Endothelial cell of umbilical vein (primary cell): ENCODE results near the gene ITGA6. TPM values are rescaled to one million over a fixed set of nuclear protein-coding genes. Genes with fewer than 3 reads are reported as not detected.
A peak's percentile ranks its signal among the peaks of the same experiment; 100 is the strongest.

Experiments
- BruUV-seq: library from RNA; stranded (reverse); fragments of 400-500 nt; replicated peaks from 2 replicates; lab custom pipeline; 2021; lab: Mats Ljungman, UMichigan
- CTCF ChIA-PET: fragments of 300-600, 350-600 bp; sonication (Branson Sonifier 250); formaldehyde crosslinking; loops from one replicate; lab custom pipeline; 2021; ENCODE audit warnings: antibody characterized with exemption, inconsistent platforms; lab: Charles Lee
- POLR2A ChIA-PET: fragments of 300-600, 350-600 bp; sonication (Branson Sonifier 250); formaldehyde crosslinking; loops from one replicate; lab custom pipeline; 2021; ENCODE audit warnings: antibody characterized with exemption, inconsistent platforms; lab: Charles Lee
- DNase-seq: peaks from one replicate; pipeline ENCODE4 v3.0.0-alpha.2; 2011; ENCODE audit warnings: low read depth, low spot score
- FAIRE-seq: peaks from 2 replicates; lab custom pipeline; 2011; peaks lifted over from hg19 to GRCh38; lab: Jason Lieb, UNC
- H2AFZ ChIP-seq: 2 replicates; pipeline ENCODE4 v1.6.0; 2012; ENCODE audit warnings: low read depth, low read length, control low read depth, inconsistent platforms
- H3K27ac ChIP-seq: 2 replicates; pipeline ENCODE4 v1.5.1; 2011; ENCODE audit warnings: low read depth, mild to moderate bottlenecking, control low read depth, low read length, moderate library complexity; ENCODE audit not compliant: insufficient read depth
- H3K27me3 ChIP-seq, 2 experiments: 2 replicates each; pipeline versions ENCODE4 v1.6.0 to v1.6.1; 2011; ENCODE audit warnings: low read length in 2 of 2, mixed read lengths in 1 of 2; ENCODE audit not compliant: control insufficient read depth in 2 of 2, insufficient read depth in 2 of 2
- H3K36me3 ChIP-seq, 2 experiments: 2 replicates in 1 of 2; 3 replicates in 1 of 2; pipeline ENCODE4 v1.5.1; 2011; ENCODE audit warnings: low read length in 2 of 2, mild to moderate bottlenecking in 1 of 2, moderate library complexity in 1 of 2; ENCODE audit not compliant: control insufficient read depth in 2 of 2, insufficient read depth in 2 of 2; ENCODE audit errors: extremely low read depth in 1 of 2
- H3K4me1 ChIP-seq: 3 replicates; pipeline ENCODE4 v1.5.1; 2011; ENCODE audit warnings: mild to moderate bottlenecking, low read length; ENCODE audit not compliant: control insufficient read depth, insufficient read depth; ENCODE audit errors: extremely low read depth
- H3K4me2 ChIP-seq: 2 replicates; pipeline ENCODE4 v1.6.1; 2011; ENCODE audit warnings: low read length, control low read depth, mixed read lengths; ENCODE audit not compliant: insufficient read depth
- H3K4me3 ChIP-seq, 3 experiments: fragments of 200-600 bp in 1 of 3; sonication (generic), shearing (Covaris generic) in 1 of 3; replicated peaks in 1 of 3; 2 replicates each; pipeline ENCODE4 v1.5.1; 2011 to 2016; ENCODE audit warnings: control low read depth in 3 of 3, low read length in 3 of 3, mild to moderate bottlenecking in 2 of 3, inconsistent platforms in 1 of 3, low read depth in 1 of 3, moderate library complexity in 1 of 3; ENCODE audit not compliant: insufficient read depth in 1 of 3
- H3K79me2 ChIP-seq: 2 replicates; pipeline ENCODE4 v1.6.0; 2012; ENCODE audit warnings: low read length, inconsistent platforms; ENCODE audit not compliant: control insufficient read depth, insufficient read depth
- H3K9ac ChIP-seq: replicated peaks from 2 replicates; pipeline ENCODE3; 2011; ENCODE audit warnings: low read length, control low read depth; ENCODE audit not compliant: insufficient read depth; ENCODE audit errors: extremely low read depth
- H3K9me1 ChIP-seq: replicated peaks from 3 replicates; pipeline ENCODE4 v1.6.0; 2011; ENCODE audit warnings: mild to moderate bottlenecking, low read length; ENCODE audit not compliant: control insufficient read depth, insufficient read depth; ENCODE audit errors: extremely low read depth
- H3K9me3 ChIP-seq: replicated peaks from 2 replicates; pipeline ENCODE4 v1.5.1; 2012; ENCODE audit warnings: low read length, inconsistent platforms; ENCODE audit not compliant: control insufficient read depth, insufficient read depth
- H4K20me1 ChIP-seq: replicated peaks from 2 replicates; pipeline ENCODE3; 2011; ENCODE audit warnings: mild to moderate bottlenecking, low read length; ENCODE audit not compliant: control insufficient read depth, insufficient read depth; ENCODE audit errors: extremely low read depth
- EZH2 ChIP-seq: IDR thresholded peaks from 2 replicates; pipeline ENCODE4 v1.6.1; 2012; ENCODE audit warnings: borderline replicate concordance, low read depth, mild to moderate bottlenecking, moderate library complexity, low read length, inconsistent platforms; ENCODE audit not compliant: severe bottlenecking
- FOS ChIP-seq: IDR thresholded peaks from 2 replicates; pipeline ENCODE4 v1.6.1; 2011; ENCODE audit warnings: mild to moderate bottlenecking, low read length, moderate library complexity, borderline replicate concordance; ENCODE audit not compliant: insufficient read depth
- GATA2 ChIP-seq: IDR thresholded peaks from 2 replicates; pipeline ENCODE4 v1.7.0; 2011; ENCODE audit warnings: low read depth, mild to moderate bottlenecking, moderate library complexity, mixed read lengths, low read length; ENCODE audit not compliant: insufficient read length, insufficient read depth
- JUN ChIP-seq: IDR thresholded peaks from 2 replicates; pipeline ENCODE4 v1.6.1; 2011; ENCODE audit warnings: borderline replicate concordance, low read depth; ENCODE audit not compliant: insufficient read length, insufficient read depth
- MAX ChIP-seq: IDR thresholded peaks from 2 replicates; pipeline ENCODE4 v1.6.1; 2011; ENCODE audit not compliant: insufficient read depth, insufficient read length
- MYC ChIP-seq: IDR thresholded peaks from one replicate; pipeline ENCODE4 v1.6.1; 2011; ENCODE audit warnings: mild to moderate bottlenecking, low read depth, low read length
- POLR2A ChIP-seq: IDR thresholded peaks from 2 replicates; pipeline ENCODE4 v1.6.1; 2012; ENCODE audit warnings: low read depth, mild to moderate bottlenecking, control low read depth, low read length
- POLR2AphosphoS5 ChIP-seq: IDR thresholded peaks from 2 replicates; pipeline ENCODE4 v1.6.1; 2012; ENCODE audit warnings: low read depth, mild to moderate bottlenecking, control low read depth, low read length, moderate library complexity; ENCODE audit not compliant: insufficient read depth
- dilution Hi-C: fragments of 300-500 bp; cut with MboI; formaldehyde crosslinking; loops from one replicate; pipeline ENCODE4 v1.15.0; 2019; ENCODE audit warnings: low sequenced_read_pairs; ENCODE audit not compliant: extremely low pct_ligation_motif_present
- intact Hi-C: fragments of 100-400 bp; cut with micrococcal nuclease; formaldehyde crosslinking; loops from one replicate; pipeline ENCODE4 v1.10.0; 2022
- polyA plus RNA-seq, 4 experiments: library from polyadenylated mRNA; depleted of rRNA in 3 of 4; stranded (reverse) in 3 of 4; unstranded in 1 of 4; fragments of >200 nt; gene quantifications; 2 replicates each; pipeline versions ENCODE4 v1.2.1 to v1.2.3, GENCODE V29; 2011 to 2012; ENCODE audit warnings: missing spikeins in 1 of 4
- total RNA-seq: library from RNA; stranded (reverse); gene quantifications from 2 replicates; pipeline ENCODE4 v1.2.3, GENCODE V29; 2021
- TF ChIP-seq, protein P1 (sequence below), 2 donors: IDR thresholded peaks; 1 replicate in 1 of 2; 2 replicates in 1 of 2; pipeline ENCODE4 v1.5.1; 2011; ENCODE audit warnings: low read length in 2 of 2, mild to moderate bottlenecking in 2 of 2, moderate library complexity in 2 of 2, control low read depth in 1 of 2, inconsistent platforms in 1 of 2, low read depth in 1 of 2; ENCODE audit not compliant: insufficient read depth in 1 of 2; ENCODE audit errors: extremely low read depth in 1 of 2

The ITGA6 gene
- total and polyA plus RNA-seq, 2 donors (not counting 3 experiments of a cell fraction or from before 2014, with no cell fraction given): 24.9 to 208 TPM

- no peaks in the 10 kb centered on the region for H3K27me3 ChIP-seq
- dilution Hi-C loops: loop anchor here (25.0 kb wide), 1 partner anchor 242 kb away; no protein-coding TSS in a partner anchor
- H2AFZ ChIP-seq: no peak overlapping the region
- H3K4me2 ChIP-seq: peak overlapping the region; percentile 77
- H3K79me2 ChIP-seq: peaks cover 69% of the 10 kb centered on the region
- H3K9me1 ChIP-seq: no peaks in the 10 kb centered on the region
- ChIA-PET POLR2A (interaction anchor here (0.8 to 1.0 kb wide), 3 partner anchors 10 to 145 kb away, joined by 3 to 4 read pairs (median 4); no protein-coding TSS in a partner anchor), CTCF (interaction anchor here (0.7 to 10.7 kb wide), 13 partner anchors 11 to 302 kb away, joined by 3 to 167 read pairs (median 4); no protein-coding TSS in a partner anchor)
- TF ChIP-seq POLR2A (no peak), POLR2AphosphoS5 (no peak), MAX (no peak), GATA2 (no peak), FOS (no peak), MYC (no peak), EZH2 (no peak), JUN (no peak)
- TF ChIP-seq, protein P1, sequence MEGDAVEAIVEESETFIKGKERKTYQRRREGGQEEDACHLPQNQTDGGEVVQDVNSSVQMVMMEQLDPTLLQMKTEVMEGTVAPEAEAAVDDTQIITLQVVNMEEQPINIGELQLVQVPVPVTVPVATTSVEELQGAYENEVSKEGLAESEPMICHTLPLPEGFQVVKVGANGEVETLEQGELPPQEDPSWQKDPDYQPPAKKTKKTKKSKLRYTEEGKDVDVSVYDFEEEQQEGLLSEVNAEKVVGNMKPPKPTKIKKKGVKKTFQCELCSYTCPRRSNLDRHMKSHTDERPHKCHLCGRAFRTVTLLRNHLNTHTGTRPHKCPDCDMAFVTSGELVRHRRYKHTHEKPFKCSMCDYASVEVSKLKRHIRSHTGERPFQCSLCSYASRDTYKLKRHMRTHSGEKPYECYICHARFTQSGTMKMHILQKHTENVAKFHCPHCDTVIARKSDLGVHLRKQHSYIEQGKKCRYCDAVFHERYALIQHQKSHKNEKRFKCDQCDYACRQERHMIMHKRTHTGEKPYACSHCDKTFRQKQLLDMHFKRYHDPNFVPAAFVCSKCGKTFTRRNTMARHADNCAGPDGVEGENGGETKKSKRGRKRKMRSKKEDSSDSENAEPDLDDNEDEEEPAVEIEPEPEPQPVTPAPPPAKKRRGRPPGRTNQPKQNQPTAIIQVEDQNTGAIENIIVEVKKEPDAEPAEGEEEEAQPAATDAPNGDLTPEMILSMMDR (IDR thresholded peaks at IDR 0.05; ENCODE audit: extremely low read depth in 1 of 2, insufficient read depth in 1 of 2, low read depth in 1 of 2, low read length in 2 of 2): no peak
- no peaks in the 10 kb centered on the region for H4K20me1 ChIP-seq
- H3K4me3 ChIP-seq: peak overlapping the region in 2 of 3 experiments; percentile 68 to 98
- peak overlapping the region; percentile 5 for H3K9ac ChIP-seq
- H3K36me3 ChIP-seq: no peaks in the 10 kb centered on the region
- BruUV-seq: no TSS peak
- H3K4me1 ChIP-seq: peaks cover 40% of the 10 kb centered on the region
- FAIRE-seq: peak; percentile 52
- no peak for DNase-seq
- intact Hi-C loops: loop anchor here (5.0 kb wide), 1 partner anchor 177 kb away; no protein-coding TSS in a partner anchor
- no peaks in the 10 kb centered on the region for H3K9me3 ChIP-seq
- no peak overlapping the region for H3K27ac ChIP-seq
These were observed 2.0 kb downstream of the ITGA6 start for GRCh38 chr2:172429301-172429968.
